IMR-90 (cell line): ENCODE measurements around the gene GP9.

ENCODE experiments used
- RAD21 ChIP-seq: IDR thresholded peaks from 2 replicates; pipeline ENCODE4 v1.6.1; 2012; ENCODE audit warnings: low read length, improper control_type of control experiment
- RFX5 ChIP-seq: IDR thresholded peaks from 2 replicates; pipeline ENCODE4 v1.8.0; 2012; ENCODE audit warnings: low read depth, mild to moderate bottlenecking, low read length, moderate library complexity
- SMC3 ChIP-seq: fragments of 150-350 bp; IDR thresholded peaks from 2 replicates; pipeline ENCODE4 v1.6.1; 2016; ENCODE audit warnings: low read depth, mild to moderate bottlenecking, antibody characterized with exemption, low read length, moderate library complexity
- TF ChIP-seq, protein P1 (sequence below): conservative IDR thresholded peaks from 2 replicates; pipeline ENCODE4 v1.5.1; 2012; ENCODE audit warnings: mild to moderate bottlenecking, low read depth, low read length, improper control_type of control experiment

DNA sequence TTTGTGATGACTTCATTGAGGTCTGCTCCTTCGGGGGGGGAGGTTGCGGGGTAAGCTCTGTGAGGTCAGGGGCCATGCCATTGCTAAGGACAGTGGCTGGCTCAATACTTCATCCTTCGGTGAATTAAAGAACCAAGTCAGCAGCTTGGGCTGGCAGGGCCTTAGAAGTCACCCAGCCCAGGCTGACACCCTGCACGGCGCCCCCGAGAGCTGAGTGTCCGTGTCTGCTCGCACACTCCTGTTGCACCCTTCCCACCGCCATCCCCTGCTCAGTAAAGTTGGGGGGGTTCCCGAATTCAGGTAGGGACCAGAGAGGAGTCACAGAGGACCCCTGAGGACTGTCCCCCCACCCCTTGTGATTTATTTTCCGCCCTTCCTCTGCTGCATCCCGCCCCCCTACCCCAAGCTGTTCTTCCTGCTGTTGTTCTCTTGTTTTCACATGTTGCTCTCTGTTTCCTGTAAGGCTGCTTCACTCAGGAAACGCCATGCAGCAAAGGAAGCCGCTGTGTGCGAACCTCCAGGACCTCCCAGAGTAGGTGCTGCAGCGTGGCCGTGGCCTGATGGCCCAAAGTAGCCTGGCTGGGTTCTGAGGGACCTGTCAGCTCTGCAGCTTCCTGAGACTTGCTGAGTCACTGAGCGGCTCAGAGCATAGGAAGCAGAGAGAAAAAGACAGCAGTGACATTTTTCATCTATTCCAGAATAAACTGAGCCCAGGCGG, 45.0 kb upstream of the GP9 start:
- TF ChIP-seq RAD21: no peak
- no peak for TF ChIP-seq SMC3
- TF ChIP-seq RFX5: no peak
- TF ChIP-seq, protein P1, sequence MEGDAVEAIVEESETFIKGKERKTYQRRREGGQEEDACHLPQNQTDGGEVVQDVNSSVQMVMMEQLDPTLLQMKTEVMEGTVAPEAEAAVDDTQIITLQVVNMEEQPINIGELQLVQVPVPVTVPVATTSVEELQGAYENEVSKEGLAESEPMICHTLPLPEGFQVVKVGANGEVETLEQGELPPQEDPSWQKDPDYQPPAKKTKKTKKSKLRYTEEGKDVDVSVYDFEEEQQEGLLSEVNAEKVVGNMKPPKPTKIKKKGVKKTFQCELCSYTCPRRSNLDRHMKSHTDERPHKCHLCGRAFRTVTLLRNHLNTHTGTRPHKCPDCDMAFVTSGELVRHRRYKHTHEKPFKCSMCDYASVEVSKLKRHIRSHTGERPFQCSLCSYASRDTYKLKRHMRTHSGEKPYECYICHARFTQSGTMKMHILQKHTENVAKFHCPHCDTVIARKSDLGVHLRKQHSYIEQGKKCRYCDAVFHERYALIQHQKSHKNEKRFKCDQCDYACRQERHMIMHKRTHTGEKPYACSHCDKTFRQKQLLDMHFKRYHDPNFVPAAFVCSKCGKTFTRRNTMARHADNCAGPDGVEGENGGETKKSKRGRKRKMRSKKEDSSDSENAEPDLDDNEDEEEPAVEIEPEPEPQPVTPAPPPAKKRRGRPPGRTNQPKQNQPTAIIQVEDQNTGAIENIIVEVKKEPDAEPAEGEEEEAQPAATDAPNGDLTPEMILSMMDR: no peak
